Measurements from ENCODE around the gene CARD9.

- TF ChIP-seq CTCF (IDR thresholded peaks at IDR 0.05; ENCODE audit: low read length) (no peak), EZH2 (IDR thresholded peaks at IDR 0.05; ENCODE audit: borderline replicate concordance, low read length) (no peak)
These were observed 8.6 kb upstream of the CARD9 start for GRCh38 chr9:136381966-136382513.

All from OCI-LY1 (cell line).